GM23338 (cell line): Measurements from ENCODE around the gene PARP1. TPM values are rescaled to one million over a fixed set of nuclear protein-coding genes. Genes with fewer than 3 reads are reported as not detected.

Experiments
- ATAC-seq: fragments of 200-7000 bp; cut with Tn5 transposase; 3 replicates; pipeline ENCODE4 v1.9.1; 2020
- DNase-seq: peaks from one replicate; pipeline ENCODE4 v3.0.0-alpha.2; 2015; ENCODE audit warnings: low spot score
- H2AFZ ChIP-seq: fragments of 200-600 bp; sonication (generic); 2 replicates; pipeline ENCODE4 v1.8.0; 2016; ENCODE audit warnings: antibody characterized with exemption, mild to moderate bottlenecking, moderate library complexity
- H3F3A ChIP-seq: fragments of 200-600 bp; sonication (generic); replicated peaks from 2 replicates; pipeline ENCODE4 v1.8.0; 2017; ENCODE audit warnings: antibody characterized with exemption, mixed run types, low read depth
- H3K27ac ChIP-seq: fragments of 200-600 bp; sonication (generic); 2 replicates; pipeline ENCODE4 v1.6.1; 2016; ENCODE audit warnings: low read depth
- H3K27me3 ChIP-seq: fragments of 200-600 bp; sonication (generic); 2 replicates; pipeline ENCODE4 v1.8.0; 2016; ENCODE audit warnings: mild to moderate bottlenecking, mixed run types, moderate library complexity; ENCODE audit not compliant: insufficient read depth
- H3K36me3 ChIP-seq: fragments of 200-600 bp; sonication (generic); 2 replicates; pipeline ENCODE4 v1.8.0; 2016; ENCODE audit warnings: mild to moderate bottlenecking; ENCODE audit not compliant: insufficient read depth
- H3K4me1 ChIP-seq: fragments of 200-600 bp; sonication (generic); 2 replicates; pipeline ENCODE4 v1.8.0; 2016; ENCODE audit warnings: mild to moderate bottlenecking, moderate library complexity; ENCODE audit not compliant: insufficient read depth
- H3K4me2 ChIP-seq: fragments of 200-600 bp; sonication (generic); 2 replicates; pipeline ENCODE4 v1.7.1; 2017; ENCODE audit warnings: mixed run types
- H3K4me3 ChIP-seq: fragments of 200-600 bp; sonication (generic); 2 replicates; pipeline ENCODE4 v1.6.1; 2016; ENCODE audit warnings: mixed run types
- H3K79me2 ChIP-seq: fragments of 200-600 bp; sonication (generic); replicated peaks from 2 replicates; pipeline ENCODE4 v1.8.0; 2017; ENCODE audit warnings: mild to moderate bottlenecking; ENCODE audit not compliant: insufficient read depth
- H3K9me2 ChIP-seq: fragments of 200-600 bp; sonication (generic); 2 replicates; pipeline ENCODE4 v1.8.0; 2017; ENCODE audit not compliant: insufficient read depth
- H4K20me1 ChIP-seq: fragments of 200-600 bp; sonication (generic); replicated peaks from 2 replicates; pipeline ENCODE4 v1.8.0; 2017; ENCODE audit warnings: mild to moderate bottlenecking; ENCODE audit not compliant: insufficient read depth
- H3K27ac Mint-ChIP-seq: 2 replicates; pipeline ENCODE4 v1.8.0; 2020; ENCODE audit warnings: inconsistent platforms, mild to moderate bottlenecking, moderate library complexity, mixed read lengths
- H3K27me3 Mint-ChIP-seq: 3 replicates; pipeline ENCODE4 v1.8.0; 2022; ENCODE audit warnings: low read depth, mild to moderate bottlenecking, moderate library complexity, mixed read lengths, inconsistent platforms; ENCODE audit not compliant: insufficient read depth, poor library complexity
- H3K36me3 Mint-ChIP-seq: 3 replicates; pipeline ENCODE4 v1.8.0; 2021; ENCODE audit warnings: low read depth, mild to moderate bottlenecking, inconsistent platforms, moderate library complexity, mixed read lengths
- H3K4me1 Mint-ChIP-seq: 3 replicates; pipeline ENCODE4 v1.8.0; 2020; ENCODE audit warnings: mild to moderate bottlenecking, inconsistent platforms, mixed read lengths
- H3K4me3 Mint-ChIP-seq: 3 replicates; pipeline ENCODE4 v1.8.0; 2021; ENCODE audit warnings: moderate library complexity, mild to moderate bottlenecking, inconsistent platforms, mixed read lengths
- H3K9me3 Mint-ChIP-seq: 3 replicates; pipeline ENCODE4 v1.8.0; 2020; ENCODE audit warnings: moderate library complexity, mild to moderate bottlenecking, inconsistent platforms, mixed read lengths
- CREB1 ChIP-seq: fragments of 250-450 bp; sonication (Bioruptor Pico); IDR thresholded peaks from 2 replicates; pipeline ENCODE4 v1.5.0; 2020; ENCODE audit warnings: low read depth, mild to moderate bottlenecking, moderate library complexity
- EZH2 ChIP-seq: fragments of 200-600 bp; sonication (generic); IDR thresholded peaks from one replicate; pipeline ENCODE4 v1.8.0; 2017; ENCODE audit warnings: antibody characterized with exemption, mild to moderate bottlenecking, low read depth; ENCODE audit not compliant: unreplicated experiment
- EZH2phosphoT487 ChIP-seq: fragments of 200-600 bp; sonication (generic); IDR thresholded peaks from one replicate; pipeline ENCODE4 v1.8.1; 2018; ENCODE audit warnings: antibody characterized with exemption; ENCODE audit not compliant: unreplicated experiment
- JUNB ChIP-seq: IDR thresholded peaks from one replicate; pipeline ENCODE4 v1.6.1; 2016; ENCODE audit warnings: antibody characterized with exemption; ENCODE audit not compliant: unreplicated experiment
- NANOG ChIP-seq: IDR thresholded peaks from 2 replicates; pipeline ENCODE4 v1.6.1; 2016; ENCODE audit warnings: antibody characterized with exemption, borderline replicate concordance
- POLR2AphosphoS5 ChIP-seq: IDR thresholded peaks from 2 replicates; pipeline ENCODE4 v1.6.1; 2016; ENCODE audit warnings: antibody characterized with exemption, low read depth
- STAT1 ChIP-seq: IDR thresholded peaks from one replicate; pipeline ENCODE4 v1.6.1; 2016; ENCODE audit warnings: antibody characterized with exemption; ENCODE audit not compliant: unreplicated experiment
- ZNF114 ChIP-seq: fragments of 250-450 bp; sonication (Bioruptor Pico); IDR thresholded peaks from 2 replicates; pipeline ENCODE4 v1.5.0; 2020; ENCODE audit warnings: mild to moderate bottlenecking, moderate library complexity
- ZNF331 ChIP-seq: fragments of 250-450 bp; sonication (Bioruptor Pico); IDR thresholded peaks from 2 replicates; pipeline ENCODE4 v1.5.0; 2020; ENCODE audit warnings: low read depth, mild to moderate bottlenecking, moderate library complexity
- polyA plus RNA-seq: library from polyadenylated mRNA; unstranded; fragments of >200 nt; fragmentation: Nextera tagmentation; extraction: Ambion mirVana; gene quantifications from 2 replicates; pipeline ENCODE4 v1.2.1, GENCODE V29; 2016
- total RNA-seq: library from RNA; depleted of rRNA; stranded (reverse); fragments of >200 nt; shearing (Covaris generic); gene quantifications from 2 replicates; pipeline ENCODE4 v1.2.3, GENCODE V29; 2014
- TF ChIP-seq, protein P1 (sequence below): IDR thresholded peaks from one replicate; pipeline ENCODE4 v1.6.1; 2018; ENCODE audit warnings: antibody characterized with exemption; ENCODE audit not compliant: unreplicated experiment
- TF ChIP-seq, protein P2 (sequence below): IDR thresholded peaks from 2 replicates; pipeline ENCODE4 v1.6.1; 2016; ENCODE audit warnings: antibody characterized with exemption
- TF ChIP-seq, protein P3 (sequence below): fragments of 250-450 bp; sonication (Bioruptor Pico); IDR thresholded peaks from 2 replicates; pipeline ENCODE4 v1.5.0; 2020; ENCODE audit warnings: mild to moderate bottlenecking, moderate library complexity

PARP1 gene
- total and polyA plus RNA-seq, 2 experiments from 2014 or later = 877 to 1,082 TPM

DNA sequence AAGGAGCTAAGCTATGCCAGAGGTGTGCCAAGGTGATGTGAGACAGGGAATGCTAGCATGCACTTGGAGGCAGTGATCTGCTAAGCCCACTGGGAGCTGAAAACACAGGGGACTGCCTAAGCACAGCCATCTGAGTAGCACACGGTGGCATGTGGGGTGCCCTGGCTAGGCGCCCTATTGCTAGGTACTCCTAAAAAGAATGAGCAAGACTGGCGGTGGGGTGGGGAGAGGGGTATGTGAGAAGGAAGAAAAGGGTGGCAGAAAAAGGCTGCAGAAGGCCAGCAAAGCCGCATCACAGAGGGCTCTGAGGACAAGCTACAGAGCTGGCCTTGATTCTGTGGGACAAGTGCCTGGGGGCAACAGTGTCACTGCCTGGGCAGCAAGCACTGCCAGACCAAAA lies 23.9 kb downstream of the PARP1 start (continued):
- TF ChIP-seq, protein P1, sequence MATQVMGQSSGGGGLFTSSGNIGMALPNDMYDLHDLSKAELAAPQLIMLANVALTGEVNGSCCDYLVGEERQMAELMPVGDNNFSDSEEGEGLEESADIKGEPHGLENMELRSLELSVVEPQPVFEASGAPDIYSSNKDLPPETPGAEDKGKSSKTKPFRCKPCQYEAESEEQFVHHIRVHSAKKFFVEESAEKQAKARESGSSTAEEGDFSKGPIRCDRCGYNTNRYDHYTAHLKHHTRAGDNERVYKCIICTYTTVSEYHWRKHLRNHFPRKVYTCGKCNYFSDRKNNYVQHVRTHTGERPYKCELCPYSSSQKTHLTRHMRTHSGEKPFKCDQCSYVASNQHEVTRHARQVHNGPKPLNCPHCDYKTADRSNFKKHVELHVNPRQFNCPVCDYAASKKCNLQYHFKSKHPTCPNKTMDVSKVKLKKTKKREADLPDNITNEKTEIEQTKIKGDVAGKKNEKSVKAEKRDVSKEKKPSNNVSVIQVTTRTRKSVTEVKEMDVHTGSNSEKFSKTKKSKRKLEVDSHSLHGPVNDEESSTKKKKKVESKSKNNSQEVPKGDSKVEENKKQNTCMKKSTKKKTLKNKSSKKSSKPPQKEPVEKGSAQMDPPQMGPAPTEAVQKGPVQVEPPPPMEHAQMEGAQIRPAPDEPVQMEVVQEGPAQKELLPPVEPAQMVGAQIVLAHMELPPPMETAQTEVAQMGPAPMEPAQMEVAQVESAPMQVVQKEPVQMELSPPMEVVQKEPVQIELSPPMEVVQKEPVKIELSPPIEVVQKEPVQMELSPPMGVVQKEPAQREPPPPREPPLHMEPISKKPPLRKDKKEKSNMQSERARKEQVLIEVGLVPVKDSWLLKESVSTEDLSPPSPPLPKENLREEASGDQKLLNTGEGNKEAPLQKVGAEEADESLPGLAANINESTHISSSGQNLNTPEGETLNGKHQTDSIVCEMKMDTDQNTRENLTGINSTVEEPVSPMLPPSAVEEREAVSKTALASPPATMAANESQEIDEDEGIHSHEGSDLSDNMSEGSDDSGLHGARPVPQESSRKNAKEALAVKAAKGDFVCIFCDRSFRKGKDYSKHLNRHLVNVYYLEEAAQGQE = no peak
- no peak for TF ChIP-seq STAT1

DNA sequence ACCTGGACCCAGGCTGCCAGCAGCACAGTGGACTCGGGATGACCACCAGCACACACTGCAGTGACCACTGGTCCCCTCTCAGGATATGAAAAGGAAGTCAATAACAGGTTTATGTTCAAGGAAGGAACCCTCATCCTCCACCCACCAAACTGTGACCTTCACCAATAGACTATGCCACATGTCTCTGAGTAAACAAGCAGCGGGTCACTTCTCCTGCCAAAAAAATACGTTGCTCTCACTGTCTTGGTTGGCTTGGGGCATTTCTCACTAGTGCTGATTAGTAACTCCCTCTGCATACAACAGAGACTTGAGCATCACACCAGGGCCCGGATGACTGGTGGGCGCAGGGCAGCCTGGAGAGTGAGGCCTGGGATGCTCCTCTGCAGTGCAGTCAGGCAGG lies 25.9 kb downstream of the PARP1 start:
- no peak overlapping the region for H3K4me3 ChIP-seq
- no peaks in the 10 kb centered on the region for H3K27me3 ChIP-seq
- H3K79me2 ChIP-seq = peaks cover 8% of the 10 kb centered on the region
- DNase-seq = no peak
- no peaks in the 10 kb centered on the region for H3K9me2 ChIP-seq
- peaks cover 87% of the 10 kb centered on the region for H3K36me3 ChIP-seq
- H3K4me2 ChIP-seq = no peak overlapping the region
- no peaks in the 10 kb centered on the region for H3K4me1 ChIP-seq
- Mint-ChIP-seq H3K4me3 (no peak overlapping the region), H3K27me3 (peaks cover 2% of the 10 kb centered on the region), H3K9me3 (no peaks in the 10 kb centered on the region), H3K4me1 (no peaks in the 10 kb centered on the region), H3K27ac (no peak overlapping the region), H3K36me3 (peaks cover 99% of the 10 kb centered on the region)
- no peak overlapping the region for H3K27ac ChIP-seq
- H3F3A ChIP-seq = no peaks in the 10 kb centered on the region; the same call in none of the 2 replicates
- H4K20me1 ChIP-seq = peaks cover 31% of the 10 kb centered on the region
- no peak overlapping the region for H2AFZ ChIP-seq
- ATAC-seq = no peak
- TF ChIP-seq STAT1 (no peak), JUNB (no peak), ZNF331 (CRISPR knock-in tag) (no peak), CREB1 (CRISPR knock-in tag) (no peak), EZH2phosphoT487 (no peak), ZNF114 (no peak), POLR2AphosphoS5 (no peak), NANOG (no peak), EZH2 (no peak)
- TF ChIP-seq, protein P2, sequence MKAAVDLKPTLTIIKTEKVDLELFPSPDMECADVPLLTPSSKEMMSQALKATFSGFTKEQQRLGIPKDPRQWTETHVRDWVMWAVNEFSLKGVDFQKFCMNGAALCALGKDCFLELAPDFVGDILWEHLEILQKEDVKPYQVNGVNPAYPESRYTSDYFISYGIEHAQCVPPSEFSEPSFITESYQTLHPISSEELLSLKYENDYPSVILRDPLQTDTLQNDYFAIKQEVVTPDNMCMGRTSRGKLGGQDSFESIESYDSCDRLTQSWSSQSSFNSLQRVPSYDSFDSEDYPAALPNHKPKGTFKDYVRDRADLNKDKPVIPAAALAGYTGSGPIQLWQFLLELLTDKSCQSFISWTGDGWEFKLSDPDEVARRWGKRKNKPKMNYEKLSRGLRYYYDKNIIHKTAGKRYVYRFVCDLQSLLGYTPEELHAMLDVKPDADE = no peak
- TF ChIP-seq, protein P3, sequence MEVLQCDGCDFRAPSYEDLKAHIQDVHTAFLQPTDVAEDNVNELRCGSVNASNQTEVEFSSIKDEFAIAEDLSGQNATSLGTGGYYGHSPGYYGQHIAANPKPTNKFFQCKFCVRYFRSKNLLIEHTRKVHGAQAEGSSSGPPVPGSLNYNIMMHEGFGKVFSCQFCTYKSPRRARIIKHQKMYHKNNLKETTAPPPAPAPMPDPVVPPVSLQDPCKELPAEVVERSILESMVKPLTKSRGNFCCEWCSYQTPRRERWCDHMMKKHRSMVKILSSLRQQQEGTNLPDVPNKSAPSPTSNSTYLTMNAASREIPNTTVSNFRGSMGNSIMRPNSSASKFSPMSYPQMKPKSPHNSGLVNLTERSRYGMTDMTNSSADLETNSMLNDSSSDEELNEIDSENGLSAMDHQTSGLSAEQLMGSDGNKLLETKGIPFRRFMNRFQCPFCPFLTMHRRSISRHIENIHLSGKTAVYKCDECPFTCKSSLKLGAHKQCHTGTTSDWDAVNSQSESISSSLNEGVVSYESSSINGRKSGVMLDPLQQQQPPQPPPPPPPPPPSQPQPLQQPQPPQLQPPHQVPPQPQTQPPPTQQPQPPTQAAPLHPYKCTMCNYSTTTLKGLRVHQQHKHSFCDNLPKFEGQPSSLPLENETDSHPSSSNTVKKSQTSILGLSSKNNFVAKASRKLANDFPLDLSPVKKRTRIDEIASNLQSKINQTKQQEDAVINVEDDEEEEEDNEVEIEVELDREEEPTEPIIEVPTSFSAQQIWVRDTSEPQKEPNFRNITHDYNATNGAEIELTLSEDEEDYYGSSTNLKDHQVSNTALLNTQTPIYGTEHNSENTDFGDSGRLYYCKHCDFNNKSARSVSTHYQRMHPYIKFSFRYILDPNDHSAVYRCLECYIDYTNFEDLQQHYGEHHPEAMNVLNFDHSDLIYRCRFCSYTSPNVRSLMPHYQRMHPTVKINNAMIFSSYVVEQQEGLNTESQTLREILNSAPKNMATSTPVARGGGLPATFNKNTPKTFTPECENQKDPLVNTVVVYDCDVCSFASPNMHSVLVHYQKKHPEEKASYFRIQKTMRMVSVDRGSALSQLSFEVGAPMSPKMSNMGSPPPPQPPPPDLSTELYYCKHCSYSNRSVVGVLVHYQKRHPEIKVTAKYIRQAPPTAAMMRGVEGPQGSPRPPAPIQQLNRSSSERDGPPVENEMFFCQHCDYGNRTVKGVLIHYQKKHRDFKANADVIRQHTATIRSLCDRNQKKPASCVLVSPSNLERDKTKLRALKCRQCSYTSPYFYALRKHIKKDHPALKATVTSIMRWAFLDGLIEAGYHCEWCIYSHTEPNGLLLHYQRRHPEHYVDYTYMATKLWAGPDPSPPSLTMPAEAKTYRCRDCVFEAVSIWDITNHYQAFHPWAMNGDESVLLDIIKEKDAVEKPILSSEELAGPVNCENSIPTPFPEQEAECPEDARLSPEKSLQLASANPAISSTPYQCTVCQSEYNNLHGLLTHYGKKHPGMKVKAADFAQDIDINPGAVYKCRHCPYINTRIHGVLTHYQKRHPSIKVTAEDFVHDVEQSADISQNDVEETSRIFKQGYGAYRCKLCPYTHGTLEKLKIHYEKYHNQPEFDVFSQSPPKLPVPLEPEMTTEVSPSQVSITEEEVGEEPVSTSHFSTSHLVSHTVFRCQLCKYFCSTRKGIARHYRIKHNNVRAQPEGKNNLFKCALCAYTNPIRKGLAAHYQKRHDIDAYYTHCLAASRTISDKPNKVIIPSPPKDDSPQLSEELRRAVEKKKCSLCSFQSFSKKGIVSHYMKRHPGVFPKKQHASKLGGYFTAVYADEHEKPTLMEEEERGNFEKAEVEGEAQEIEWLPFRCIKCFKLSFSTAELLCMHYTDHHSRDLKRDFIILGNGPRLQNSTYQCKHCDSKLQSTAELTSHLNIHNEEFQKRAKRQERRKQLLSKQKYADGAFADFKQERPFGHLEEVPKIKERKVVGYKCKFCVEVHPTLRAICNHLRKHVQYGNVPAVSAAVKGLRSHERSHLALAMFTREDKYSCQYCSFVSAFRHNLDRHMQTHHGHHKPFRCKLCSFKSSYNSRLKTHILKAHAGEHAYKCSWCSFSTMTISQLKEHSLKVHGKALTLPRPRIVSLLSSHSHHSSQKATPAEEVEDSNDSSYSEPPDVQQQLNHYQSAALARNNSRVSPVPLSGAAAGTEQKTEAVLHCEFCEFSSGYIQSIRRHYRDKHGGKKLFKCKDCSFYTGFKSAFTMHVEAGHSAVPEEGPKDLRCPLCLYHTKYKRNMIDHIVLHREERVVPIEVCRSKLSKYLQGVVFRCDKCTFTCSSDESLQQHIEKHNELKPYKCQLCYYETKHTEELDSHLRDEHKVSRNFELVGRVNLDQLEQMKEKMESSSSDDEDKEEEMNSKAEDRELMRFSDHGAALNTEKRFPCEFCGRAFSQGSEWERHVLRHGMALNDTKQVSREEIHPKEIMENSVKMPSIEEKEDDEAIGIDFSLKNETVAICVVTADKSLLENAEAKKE (CRISPR knock-in tag) = no peak
- TF ChIP-seq, protein P1 = no peak
